Measurements from ENCODE around the gene SLC18A2.

Gene SLC18A2

DNA sequence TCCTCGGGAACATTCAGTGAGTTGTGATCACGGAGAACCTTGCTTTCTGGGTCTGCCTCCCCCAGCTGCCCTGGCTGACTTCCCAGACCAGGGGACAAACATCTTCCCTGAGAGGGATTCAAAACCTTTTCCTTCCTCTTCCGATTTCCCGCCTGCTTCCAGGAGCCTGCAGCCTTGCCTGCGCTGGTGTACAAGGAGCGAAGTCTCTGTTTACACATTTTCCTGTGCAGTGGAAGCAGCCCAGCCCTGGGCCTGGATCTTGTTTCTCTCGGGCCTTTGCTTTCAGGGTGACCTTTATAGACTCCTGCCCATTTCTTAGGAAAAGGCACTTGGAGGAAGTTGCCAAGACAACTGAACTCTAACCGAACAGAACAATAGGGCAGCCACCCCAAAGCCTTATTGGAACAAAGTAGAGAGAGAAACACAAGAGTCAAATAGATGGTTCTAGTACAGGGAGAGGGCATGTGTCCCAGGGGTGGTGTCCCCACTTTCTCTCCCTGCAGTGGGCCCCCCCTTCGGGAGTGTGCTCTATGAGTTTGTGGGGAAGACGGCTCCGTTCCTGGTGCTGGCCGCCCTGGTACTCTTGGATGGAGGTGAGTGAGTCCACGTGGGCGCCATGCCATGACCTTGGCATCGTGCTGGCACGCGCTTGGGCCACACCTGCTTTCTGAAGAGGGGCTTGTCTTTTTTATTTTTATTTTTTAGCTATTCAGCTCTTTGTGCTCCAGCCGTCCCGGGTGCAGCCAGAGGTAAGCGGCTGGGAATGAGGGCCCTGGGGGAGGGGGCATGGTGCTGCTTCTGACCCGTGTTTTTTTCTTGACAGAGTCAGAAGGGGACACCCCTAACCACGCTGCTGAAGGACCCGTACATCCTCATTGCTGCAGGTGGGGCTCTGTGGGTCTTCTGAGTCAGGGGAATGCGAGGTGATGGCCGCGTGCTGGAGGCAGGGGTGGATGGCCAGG is 14.1 kb downstream of the SLC18A2 start:
- H3K9me2 ChIP-seq (replicated peaks; ENCODE audit: low read depth, low read length): no peaks in the 10 kb centered on the region
- H4K20me1 ChIP-seq (ENCODE audit: insufficient read depth, low read length, poor library complexity, severe bottlenecking): no peaks in the 10 kb centered on the region
- no peak overlapping the region for H3K4me3 ChIP-seq (ENCODE audit: low read length, poor library complexity, severe bottlenecking)
- peaks cover 14% of the 10 kb centered on the region for H3K4me1 ChIP-seq (ENCODE audit: insufficient read depth, low read length, poor library complexity, severe bottlenecking)
- H2AFZ ChIP-seq (ENCODE audit: low read length): no peak overlapping the region
- no peak overlapping the region for H3K4me2 ChIP-seq (ENCODE audit: low read depth, low read length, poor library complexity, severe bottlenecking)
- H3K36me3 ChIP-seq (ENCODE audit: insufficient read depth, low read length): no peaks in the 10 kb centered on the region
- H3K27me3 ChIP-seq (ENCODE audit: insufficient read depth, low read length, poor library complexity, severe bottlenecking): no peaks in the 10 kb centered on the region
- no peaks in the 10 kb centered on the region for H3K9me3 ChIP-seq (ENCODE audit: insufficient read depth, low read depth, low read length)
- H3F3A ChIP-seq (ENCODE audit: low read depth): no peaks in the 10 kb centered on the region
- no peaks in the 10 kb centered on the region for H3K79me2 ChIP-seq (ENCODE audit: insufficient read depth, low read length)
- TF ChIP-seq, protein P1, sequence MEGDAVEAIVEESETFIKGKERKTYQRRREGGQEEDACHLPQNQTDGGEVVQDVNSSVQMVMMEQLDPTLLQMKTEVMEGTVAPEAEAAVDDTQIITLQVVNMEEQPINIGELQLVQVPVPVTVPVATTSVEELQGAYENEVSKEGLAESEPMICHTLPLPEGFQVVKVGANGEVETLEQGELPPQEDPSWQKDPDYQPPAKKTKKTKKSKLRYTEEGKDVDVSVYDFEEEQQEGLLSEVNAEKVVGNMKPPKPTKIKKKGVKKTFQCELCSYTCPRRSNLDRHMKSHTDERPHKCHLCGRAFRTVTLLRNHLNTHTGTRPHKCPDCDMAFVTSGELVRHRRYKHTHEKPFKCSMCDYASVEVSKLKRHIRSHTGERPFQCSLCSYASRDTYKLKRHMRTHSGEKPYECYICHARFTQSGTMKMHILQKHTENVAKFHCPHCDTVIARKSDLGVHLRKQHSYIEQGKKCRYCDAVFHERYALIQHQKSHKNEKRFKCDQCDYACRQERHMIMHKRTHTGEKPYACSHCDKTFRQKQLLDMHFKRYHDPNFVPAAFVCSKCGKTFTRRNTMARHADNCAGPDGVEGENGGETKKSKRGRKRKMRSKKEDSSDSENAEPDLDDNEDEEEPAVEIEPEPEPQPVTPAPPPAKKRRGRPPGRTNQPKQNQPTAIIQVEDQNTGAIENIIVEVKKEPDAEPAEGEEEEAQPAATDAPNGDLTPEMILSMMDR (conservative IDR thresholded peaks at IDR 0.05; ENCODE audit: low read length): no peak
- TF ChIP-seq EZH2phosphoT487 (IDR thresholded peaks at IDR 0.05; ENCODE audit: borderline replicate concordance): no peak
- no peak overlapping the region for H3K9ac ChIP-seq (ENCODE audit: low read depth, low read length, poor library complexity, severe bottlenecking)

DNA sequence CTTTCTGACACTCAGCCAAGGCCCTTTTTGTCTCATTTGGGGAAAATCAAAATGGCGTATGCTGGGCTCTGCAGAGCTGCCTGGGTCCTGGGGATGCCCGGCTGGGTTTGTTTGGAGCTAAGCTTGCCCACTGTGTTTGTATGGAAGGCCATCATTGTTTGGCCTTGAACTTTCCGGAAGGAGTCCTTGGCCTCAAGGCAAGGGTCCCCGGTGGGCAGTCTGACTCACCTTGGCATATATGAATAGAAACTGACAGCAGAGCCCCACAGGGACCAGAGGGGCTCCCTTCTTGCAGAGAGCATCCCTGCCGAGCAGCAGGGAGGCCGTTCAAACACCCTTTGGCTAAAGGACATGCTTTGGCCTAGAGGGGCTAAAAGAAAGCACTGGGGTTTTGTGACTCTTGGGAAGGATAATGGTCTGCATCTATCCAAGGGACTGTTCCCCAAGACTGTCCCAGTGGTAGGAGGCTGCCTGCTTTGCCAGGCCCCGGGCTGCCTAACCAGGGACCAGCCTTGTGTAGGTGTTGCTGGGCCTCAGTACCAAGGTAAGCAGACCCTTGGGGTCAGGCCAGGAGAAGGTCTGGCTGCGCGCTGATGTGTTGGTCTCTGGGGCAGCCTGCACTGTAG is 15.0 kb downstream of the SLC18A2 start:
- no peak overlapping the region for H3K4me2 ChIP-seq (ENCODE audit: low read depth, low read length, poor library complexity, severe bottlenecking)
- no peaks in the 10 kb centered on the region for H3K36me3 ChIP-seq (ENCODE audit: insufficient read depth, low read length)
- peaks cover 20% of the 10 kb centered on the region for H3K4me1 ChIP-seq (ENCODE audit: insufficient read depth, low read length, poor library complexity, severe bottlenecking)
- no peak overlapping the region for H2AFZ ChIP-seq (ENCODE audit: low read length)
- no peaks in the 10 kb centered on the region for H3K27me3 ChIP-seq (ENCODE audit: insufficient read depth, low read length, poor library complexity, severe bottlenecking)
- no peaks in the 10 kb centered on the region for H3K9me2 ChIP-seq (replicated peaks; ENCODE audit: low read depth, low read length)
- H3K79me2 ChIP-seq (ENCODE audit: insufficient read depth, low read length): no peaks in the 10 kb centered on the region
- no peaks in the 10 kb centered on the region for H3F3A ChIP-seq (ENCODE audit: low read depth)
- no peak overlapping the region for H3K9ac ChIP-seq (ENCODE audit: low read depth, low read length, poor library complexity, severe bottlenecking)
- no peaks in the 10 kb centered on the region for H4K20me1 ChIP-seq (ENCODE audit: insufficient read depth, low read length, poor library complexity, severe bottlenecking)
- no peaks in the 10 kb centered on the region for H3K9me3 ChIP-seq (ENCODE audit: insufficient read depth, low read depth, low read length)
- no peak overlapping the region for H3K4me3 ChIP-seq (ENCODE audit: low read length, poor library complexity, severe bottlenecking)
- TF ChIP-seq, protein P1 (conservative IDR thresholded peaks at IDR 0.05; ENCODE audit: low read length): no peak
- TF ChIP-seq EZH2phosphoT487 (IDR thresholded peaks at IDR 0.05; ENCODE audit: borderline replicate concordance): no peak

DNA sequence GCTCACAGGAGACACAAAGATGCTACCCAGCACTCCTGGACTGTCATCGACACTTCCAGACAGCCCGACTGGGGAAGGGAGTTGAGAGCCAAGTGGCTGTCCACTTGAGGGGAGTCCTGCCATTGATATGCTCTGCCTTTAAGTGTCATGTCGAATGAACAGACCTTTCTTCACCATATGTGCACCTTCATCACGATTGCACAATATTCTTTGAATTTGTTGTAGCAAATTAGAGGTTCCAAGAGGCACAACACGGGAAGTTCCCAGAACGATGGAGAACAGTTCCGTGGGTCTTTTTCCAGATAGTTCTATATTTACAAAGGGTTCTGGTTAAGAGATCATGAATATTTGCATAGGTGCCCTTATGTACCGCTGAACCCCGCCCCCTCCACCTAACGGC is 16.0 kb downstream of the SLC18A2 start:
- Histone ChIP-seq H3K9ac (ENCODE audit: low read depth, low read length, poor library complexity, severe bottlenecking) (no peak overlapping the region), H2AFZ (ENCODE audit: low read length) (no peak overlapping the region), H4K20me1 (ENCODE audit: insufficient read depth, low read length, poor library complexity, severe bottlenecking) (no peaks in the 10 kb centered on the region), H3K4me3 (ENCODE audit: low read length, poor library complexity, severe bottlenecking) (no peak overlapping the region), H3K27me3 (ENCODE audit: insufficient read depth, low read length, poor library complexity, severe bottlenecking) (no peaks in the 10 kb centered on the region), H3F3A (ENCODE audit: low read depth) (no peaks in the 10 kb centered on the region), H3K4me2 (ENCODE audit: low read depth, low read length, poor library complexity, severe bottlenecking) (no peak overlapping the region), H3K9me3 (ENCODE audit: insufficient read depth, low read depth, low read length) (no peaks in the 10 kb centered on the region), H3K79me2 (ENCODE audit: insufficient read depth, low read length) (no peaks in the 10 kb centered on the region), H3K4me1 (ENCODE audit: insufficient read depth, low read length, poor library complexity, severe bottlenecking) (peaks cover 20% of the 10 kb centered on the region), H3K36me3 (ENCODE audit: insufficient read depth, low read length) (no peaks in the 10 kb centered on the region), H3K9me2 (replicated peaks; ENCODE audit: low read depth, low read length) (no peaks in the 10 kb centered on the region)
- TF ChIP-seq EZH2phosphoT487 (IDR thresholded peaks at IDR 0.05; ENCODE audit: borderline replicate concordance): no peak
- TF ChIP-seq, protein P1 (conservative IDR thresholded peaks at IDR 0.05; ENCODE audit: low read length): no peak

Data from Loucy (cell line).